HG03558 (cell line): Measurements from ENCODE around the gene MMP3.
"Not testable (repeated sequence)": the region's sequence is repeated elsewhere in the genome, so short reads cannot be mapped to it uniquely, and the experiment has no call there.

ENCODE experiments used
- ATAC-seq: cut with Tn5 transposase; IDR thresholded peaks from one replicate; pipeline ENCODE4 v1.9.1; 2021; ENCODE audit warnings: moderate number of reproducible peaks; ENCODE audit not compliant: unreplicated experiment; ENCODE audit errors: extremely low read depth

Gene MMP3

DNA sequence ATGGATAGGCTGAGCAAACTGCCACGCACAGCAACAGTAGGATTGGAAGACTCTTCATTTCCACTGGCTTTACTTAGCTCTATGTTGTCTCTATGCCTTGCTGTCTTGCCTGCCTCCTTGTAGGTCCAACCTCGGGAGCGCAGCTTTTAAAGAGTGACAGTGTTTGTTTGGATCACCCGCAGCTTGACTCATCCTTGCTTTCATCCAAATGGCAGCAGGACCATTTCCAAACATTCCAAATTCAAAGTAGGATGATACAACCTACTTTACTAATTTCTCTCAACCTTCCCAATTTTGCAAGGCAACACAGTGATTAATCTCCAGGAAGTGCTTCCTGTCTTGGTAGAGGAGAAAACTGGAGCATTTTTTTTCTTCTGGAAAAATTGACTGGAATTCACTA, at the start of gene MMP3:
Gene MMP3, minus strand, starts transcription at position 121 of the 400 bp plus-strand sequence. Its CDS starts 63 bp downstream, at position 58.
- ATAC-seq = no peak

DNA sequence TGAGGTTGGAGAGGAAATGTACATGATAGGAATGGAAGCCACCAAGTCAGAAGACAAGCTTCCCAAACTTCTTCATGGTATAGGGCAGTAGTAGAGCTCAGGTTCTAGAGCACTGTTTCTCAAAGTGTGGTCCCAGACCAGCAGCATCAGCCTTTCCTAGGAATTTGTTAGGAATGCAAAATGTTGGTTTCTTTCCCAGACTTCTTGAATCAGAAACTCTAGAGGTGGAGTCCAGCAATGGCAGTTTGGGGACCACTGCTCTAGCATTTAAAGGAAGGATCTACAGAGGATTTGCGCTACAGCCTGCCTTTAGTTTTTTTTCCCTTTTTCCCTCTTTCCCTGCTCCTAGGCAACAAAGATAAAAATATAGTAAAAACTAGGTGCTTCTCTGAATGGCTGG, 48.3 kb upstream of the MMP3 start:
- no peak for ATAC-seq

DNA sequence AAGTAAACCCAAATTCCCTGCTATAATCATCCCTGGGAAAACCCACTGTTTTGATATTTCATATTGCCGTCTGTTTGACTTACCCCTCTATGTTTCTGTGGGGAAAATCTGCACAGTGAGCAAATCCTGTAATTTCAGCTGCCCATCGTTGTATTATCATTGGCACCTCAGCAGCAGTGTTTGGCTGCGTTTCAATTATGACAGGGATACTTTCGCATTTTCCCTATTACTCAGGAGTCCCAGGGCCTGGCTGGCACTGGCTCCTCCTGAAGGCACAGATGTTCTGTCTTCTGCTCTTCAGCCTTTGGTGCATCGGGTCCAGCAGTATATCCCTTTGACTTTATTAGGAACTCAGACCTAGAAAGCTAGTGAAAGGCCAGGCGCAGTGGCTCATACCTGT, 43.6 kb upstream of the MMP3 start:
- no peak for ATAC-seq

DNA sequence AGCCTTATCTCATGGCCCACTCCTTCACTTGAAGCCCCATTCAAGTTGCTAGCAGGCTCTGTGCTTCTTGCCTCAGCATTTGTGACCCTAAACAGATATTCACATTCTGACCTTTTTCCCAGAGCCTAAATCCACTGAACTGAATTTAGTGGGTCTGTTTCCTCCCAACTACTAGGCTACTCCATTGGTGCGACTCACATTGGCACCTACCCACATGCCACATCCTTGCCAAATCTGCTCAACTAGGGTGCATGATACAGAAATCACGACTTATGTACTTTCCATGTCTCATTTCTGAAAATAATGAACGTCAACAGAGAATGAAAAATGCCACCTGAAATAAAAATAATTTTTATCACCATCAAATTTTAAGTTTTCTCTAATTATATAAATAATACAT, 39.7 kb upstream of the MMP3 start:
- ATAC-seq = no peak

DNA sequence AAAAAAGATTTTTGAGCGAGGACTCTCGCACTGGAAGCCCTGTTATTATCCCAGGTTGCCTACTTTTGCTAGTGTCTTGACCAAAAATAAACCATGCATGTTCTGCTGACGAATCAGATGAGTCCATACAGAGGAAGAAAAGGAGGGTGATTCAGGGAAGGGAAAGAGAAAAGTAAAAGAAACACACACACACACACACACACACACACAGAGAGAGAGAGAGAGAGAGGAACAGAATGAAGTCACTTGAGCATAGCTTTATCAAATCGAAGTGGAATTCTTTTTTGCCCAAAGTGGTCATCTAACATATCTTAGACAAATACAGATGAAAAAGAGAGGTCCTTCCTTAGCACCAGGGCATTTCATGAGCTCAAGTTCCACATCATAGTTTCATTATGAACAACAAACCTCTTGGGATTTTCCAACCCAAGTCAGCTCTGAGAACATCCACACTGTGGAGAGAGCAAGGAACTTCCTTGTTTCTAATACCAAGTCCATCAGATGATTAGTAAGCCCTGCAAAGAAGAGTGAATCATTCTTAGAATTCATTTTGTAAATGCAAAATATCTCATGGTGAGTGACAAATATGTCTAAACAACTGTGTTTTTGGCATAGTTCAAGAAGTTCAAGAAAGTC, 39.1 kb upstream of the MMP3 start:
- ATAC-seq = peak; percentile 77

DNA sequence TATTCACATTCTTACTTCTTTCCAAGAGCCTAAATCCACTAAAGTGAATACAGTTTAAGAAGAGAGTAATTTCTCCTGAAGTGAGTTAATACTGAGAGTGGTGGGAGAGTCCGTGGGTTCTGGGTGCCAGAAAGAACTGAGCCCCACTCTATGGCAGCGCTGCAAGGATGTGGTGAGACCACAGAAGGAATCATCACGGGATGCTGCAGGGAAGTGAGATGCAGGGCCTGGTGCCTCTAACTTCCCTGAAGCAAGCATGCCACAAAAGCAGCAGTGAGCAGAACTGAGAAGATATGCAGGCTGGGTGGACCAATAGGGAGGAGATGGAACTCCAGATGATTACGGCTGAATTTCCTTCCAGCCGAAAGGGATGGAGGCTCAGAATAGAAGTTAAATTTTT, 36.4 kb upstream of the MMP3 start:
- ATAC-seq = no peak

DNA sequence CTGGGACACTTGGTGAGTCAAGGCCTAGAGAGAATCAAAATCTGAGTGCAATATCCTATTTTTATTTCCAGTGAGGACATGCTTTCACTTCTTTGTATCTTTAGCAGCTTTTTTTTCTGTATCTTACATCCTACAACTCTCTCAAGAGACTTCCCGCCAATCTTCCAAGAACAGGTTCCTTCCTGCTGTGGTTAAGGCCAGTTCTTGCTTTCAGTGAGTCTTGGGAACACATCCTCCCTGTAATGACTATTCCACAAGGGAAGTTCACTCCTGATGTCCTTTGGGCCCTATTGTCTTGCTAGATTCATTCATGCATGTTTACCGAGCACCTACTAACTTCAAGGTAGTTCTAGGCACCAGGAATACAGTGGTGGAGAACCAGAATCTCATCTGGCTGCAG, 35.2 kb upstream of the MMP3 start:
- ATAC-seq = no peak

DNA sequence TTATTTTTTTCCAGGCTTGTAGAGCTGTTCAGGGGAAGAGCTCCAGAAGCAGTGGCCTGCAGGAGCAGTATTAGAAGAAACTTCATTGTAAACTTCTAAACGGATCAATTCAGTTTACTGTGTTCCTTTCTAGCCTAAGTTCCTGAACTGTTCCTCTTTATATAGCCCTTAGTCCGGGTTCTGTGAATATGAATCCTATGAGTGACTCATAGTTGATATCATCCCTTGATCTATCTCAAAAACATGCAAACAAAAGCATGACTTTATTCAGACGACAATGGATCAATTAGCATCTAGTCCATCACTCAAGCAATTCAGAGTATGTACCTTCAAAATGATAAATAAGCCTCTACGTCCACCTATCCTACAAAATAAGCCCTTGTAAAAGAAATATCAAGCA, 31.4 kb upstream of the MMP3 start, which contains the start of gene MMP12:
Gene MMP12, minus strand, starts transcription at position 131 of the 400 bp plus-strand sequence. Its CDS starts 45 bp downstream, at position 86.
- ATAC-seq = no peak

DNA sequence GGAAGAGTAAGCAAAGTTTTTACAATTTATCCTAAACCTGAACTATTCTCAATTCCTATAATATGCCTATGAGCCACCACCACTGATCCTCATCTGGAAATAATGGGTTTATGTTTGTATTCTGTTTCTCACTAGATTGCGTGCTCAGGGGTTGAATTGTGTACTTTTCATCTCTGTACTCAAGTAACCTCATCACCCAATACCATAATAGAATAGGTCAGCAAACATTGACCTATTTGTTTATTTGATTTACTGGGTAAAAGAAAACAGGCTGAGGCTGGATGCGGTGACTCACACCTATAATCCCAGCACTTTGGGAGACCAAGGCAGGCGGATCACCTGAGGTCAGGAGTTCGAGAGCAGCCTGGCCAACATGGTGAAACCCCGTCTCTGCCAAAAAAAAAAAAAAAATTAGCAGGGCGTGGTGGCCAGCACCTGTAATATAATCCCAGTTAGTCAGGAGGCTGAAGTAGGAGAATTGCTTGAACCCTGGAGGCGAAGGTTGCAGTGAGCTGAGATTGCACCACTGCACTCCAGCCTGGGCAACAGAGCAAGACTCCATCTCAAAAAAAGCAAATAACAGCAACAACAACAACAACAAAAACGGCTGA, 26.1 kb upstream of the MMP3 start:
- not testable (repeated sequence) for ATAC-seq

DNA sequence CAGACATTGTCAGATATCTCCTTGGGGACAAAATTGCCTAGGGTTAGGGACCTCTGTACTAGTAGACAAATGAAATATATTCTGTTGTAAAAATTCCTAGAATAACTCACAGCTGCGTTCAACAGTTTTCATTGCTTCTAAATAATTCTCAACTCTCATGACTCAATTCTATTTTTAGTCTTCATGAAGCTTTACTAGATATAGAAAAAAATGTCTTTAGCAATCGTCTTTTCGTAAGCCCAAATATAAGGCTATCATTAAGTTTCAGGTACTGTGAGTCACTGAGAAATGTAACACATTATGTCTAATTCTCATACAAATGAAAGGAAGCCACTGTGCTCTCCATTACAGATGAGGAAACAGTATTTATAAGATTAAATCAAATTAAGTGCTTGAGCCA, 24.9 kb upstream of the MMP3 start:
- no peak for ATAC-seq

DNA sequence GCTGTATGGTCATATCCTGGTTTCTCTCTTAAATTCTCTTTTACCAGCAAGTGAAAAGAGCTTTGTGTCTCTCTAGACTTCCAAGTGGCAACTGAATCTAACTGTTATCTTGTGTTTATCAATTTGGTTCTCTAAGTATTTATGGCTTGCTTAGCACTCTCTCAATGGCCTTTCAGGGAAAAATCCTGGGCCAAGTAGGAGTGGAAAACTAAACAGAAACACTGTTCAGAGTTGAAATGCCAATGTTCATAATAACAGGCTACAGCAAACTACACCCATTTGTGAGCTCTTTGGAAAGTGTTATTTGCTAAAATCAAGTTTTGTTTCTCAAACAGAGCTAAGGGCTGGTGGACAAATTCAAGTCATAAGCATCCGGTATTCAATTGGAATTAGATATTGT, 21.3 kb upstream of the MMP3 start:
- ATAC-seq = no peak

DNA sequence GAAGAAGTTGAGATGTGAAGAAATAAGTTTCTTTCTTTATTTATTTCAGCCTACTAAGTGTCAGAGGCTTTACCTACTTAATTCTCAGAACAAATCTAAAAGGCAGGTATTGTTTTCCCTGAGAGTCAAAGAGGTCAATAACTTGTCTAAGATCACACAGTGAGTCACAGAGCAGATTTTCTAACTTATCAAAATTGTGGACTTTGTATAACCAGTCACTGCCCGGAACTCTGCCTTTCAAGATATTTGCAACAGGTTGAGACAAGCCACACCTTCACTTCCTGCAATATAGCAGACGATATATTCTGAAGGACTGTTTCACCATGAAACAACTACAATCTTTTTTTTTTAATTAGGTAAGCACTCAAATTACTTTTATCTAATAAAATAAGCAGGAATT, 10.5 kb upstream of the MMP3 start:
- ATAC-seq = no peak

DNA sequence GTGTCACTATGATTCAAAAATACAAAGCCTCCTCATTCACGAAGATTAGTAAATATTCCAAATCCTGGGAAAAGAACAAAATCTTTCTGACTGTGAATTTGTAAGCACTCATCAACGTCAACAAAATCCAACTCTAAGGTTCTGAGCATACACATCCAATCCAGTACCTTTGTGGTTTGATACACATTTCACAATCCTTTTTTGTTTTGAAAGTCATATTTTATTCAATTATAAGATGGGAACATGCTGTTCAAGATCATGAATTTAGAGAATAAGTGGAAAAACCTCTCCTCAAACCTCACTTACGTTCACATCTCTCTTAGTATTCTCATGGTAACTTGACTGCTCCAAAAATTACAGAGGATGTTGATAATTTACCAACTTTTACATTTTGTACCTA, 9.6 kb upstream of the MMP3 start:
- ATAC-seq = no peak

DNA sequence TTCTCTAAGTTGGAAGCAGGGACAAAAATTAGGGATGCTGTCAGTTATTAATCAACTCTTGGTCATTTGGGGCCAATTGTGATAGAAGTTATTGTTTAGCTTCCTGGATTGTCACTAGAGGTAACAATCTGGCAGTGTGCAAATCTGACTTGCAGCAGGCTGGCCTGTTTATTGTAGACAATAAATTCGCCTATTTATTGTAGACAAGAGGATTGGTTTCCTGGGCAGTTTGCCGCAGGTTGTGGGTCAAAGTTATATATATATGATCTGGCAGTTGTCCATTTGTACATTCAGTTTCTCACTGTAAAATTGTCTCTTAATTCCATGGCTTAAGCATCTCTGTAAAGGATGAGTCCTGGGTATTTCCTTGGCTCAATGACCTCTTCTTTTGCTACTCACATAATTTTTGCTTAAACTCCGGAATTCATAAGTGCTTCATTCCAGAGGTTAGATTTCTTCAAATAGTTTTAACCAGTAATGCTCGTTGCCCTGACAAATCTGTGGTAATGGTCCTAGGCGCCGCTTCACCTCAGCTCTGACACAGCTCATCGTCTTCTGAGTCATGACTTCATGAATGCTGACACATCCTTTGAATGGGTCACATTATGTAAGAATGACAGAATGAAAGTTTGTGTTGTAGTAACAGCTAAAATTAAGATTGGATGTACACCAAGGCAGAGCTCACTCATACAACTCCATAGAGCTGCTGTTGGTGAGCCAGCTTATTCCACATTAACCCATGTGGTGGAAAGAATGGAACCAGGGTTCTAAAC, 7.8 kb upstream of the MMP3 start:
- ATAC-seq = no peak

DNA sequence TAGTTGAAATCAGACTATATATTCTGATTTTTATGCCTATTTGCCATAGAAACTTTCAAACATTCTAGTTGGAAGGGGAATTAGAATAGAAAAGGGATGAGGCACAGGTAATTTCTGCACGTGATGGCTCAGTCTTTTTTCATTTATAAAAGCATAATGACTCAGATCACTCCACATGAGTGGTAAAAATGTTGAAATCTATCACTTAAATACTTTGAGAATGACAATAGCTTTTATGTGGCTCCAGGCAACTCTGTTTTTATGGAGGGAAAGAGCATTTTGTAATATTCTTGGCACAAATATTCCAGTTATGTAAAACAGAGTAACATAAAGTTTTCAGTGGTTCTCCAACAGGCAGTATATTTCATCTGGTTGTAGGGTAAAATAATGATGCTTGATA, 5.9 kb upstream of the MMP3 start:
- no peak for ATAC-seq

DNA sequence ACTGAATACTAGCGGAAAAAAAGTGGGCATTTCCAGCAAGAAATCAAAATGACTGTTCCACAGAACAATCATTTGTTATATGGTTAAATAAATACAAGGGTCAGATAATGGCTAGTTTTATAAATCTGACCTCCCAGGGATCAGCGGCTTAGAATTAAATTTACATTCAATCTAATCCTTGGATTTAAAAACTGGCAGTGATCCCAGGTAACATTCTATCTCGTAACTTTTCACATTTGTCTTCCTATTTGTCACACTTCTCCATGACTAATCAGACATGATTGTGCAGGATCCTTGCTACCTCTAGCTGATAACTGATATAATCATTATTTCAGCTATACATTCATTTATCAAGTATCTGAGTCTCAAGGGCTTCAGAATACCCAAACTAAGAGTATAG, 2.9 kb upstream of the MMP3 start:
- ATAC-seq = no peak

DNA sequence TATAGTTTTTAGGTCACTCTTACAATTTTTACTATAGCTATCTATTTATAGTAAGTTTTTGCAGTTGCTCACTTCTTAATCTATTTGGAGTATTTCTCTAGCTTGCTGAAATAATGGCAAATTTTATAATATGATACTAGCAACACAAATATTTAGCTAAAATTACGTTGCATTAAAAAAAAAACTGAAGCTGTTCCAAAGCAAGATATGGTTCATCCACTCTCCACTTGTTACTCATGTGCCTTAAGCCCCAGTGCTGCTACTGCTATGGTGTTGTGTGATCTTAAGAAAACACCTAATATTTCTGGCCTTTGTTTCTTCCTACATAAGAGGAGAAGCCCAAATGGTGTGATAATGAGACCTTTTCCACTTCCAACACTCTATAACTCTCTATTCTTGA, 479 bp downstream of the MMP3 start:
- no peak for ATAC-seq

DNA sequence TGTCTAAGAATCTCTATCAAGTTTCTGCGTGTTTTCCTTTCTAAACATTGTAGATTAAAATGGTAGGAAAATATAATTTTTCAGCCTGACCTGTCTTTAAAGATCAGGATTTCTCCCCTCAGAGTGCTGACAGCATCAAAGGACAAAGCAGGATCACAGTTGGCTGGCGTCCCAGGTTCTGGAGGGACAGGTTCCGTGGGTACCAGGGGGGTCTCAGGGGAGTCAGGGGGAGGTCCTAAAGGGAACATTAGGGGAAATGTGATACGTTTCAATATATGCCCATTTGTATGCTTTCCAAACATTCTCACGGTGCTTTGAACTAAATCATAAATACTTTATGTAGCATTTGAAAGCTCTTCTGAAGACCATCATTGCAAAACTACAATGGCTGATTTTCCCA, 3.4 kb downstream of the MMP3 start:
- no peak for ATAC-seq

DNA sequence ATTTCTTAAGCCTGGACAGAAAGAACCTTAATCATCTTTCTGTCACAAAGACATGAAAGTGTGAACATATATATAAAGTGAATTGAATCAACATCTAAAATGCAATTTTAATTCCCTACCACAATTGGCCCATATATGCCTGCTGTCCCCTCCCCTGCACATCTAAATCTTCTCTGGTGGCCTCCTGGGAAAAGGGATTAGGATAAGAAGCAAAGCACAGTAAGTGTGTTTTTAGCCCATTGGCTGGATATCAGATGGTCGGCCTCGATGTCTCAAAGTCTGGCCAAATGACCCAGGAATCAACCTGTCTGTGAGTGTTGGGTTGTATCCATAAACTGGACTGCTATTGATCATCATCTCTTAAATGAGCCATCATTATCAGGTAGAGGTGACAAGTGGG, 5.8 kb downstream of the MMP3 start:
- ATAC-seq = no peak

DNA sequence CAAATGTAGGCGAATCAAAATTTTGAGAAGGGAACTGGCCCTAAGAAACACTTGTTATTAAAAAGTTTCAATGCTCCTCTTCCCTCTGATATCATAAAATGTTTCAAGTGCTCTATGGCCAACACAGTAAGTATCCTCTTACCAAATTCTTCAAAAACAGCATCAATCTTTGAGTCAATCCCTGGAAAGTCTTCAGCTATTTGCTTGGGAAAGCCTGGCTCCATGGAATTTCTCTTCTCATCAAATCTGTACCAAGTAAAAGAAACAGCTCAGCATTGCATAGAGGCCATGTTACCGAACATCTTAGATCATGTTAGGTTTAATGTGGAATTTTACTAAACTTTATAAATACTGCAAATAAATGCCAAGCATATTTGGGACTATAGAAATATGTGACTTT, 6.3 kb downstream of the MMP3 start:
- ATAC-seq = no peak

DNA sequence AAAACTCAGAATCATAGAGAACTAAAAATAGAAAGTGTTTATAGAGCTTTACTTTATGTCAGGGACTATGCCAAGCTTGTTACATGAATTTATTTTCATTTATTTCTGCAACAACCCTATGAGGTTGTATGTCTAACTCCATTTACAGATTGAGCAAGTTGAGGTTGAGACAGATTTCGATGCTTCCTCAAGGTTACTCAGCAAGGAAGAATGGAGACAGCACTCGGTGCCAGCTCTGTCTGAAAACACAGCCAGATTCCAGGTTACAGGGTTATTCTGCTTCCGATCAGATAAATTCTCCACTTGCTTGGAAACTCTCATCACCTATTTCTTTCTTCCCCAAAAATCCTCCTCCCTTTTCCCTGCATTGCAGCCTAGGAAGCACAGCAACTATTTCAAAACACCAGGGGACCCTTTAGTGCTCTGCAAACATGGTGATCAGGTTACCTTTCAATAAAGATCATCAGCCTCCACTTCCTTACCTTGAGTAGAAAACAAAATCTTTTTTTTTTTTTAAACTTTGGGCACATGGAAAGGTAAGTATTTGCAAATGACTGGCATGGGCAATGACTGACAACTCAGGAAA, 7.0 kb downstream of the MMP3 start:
- ATAC-seq = no peak
